ENCODE results near the gene TFIP11. TPM values are rescaled to one million over a fixed set of nuclear protein-coding genes. Genes with fewer than 3 reads are reported as not detected.

TFIP11 gene
- total RNA-seq, 1 donor from 2014 or later: 23.1 TPM

GRCh38 chr22:26522012-26522411 is 9.7 kb upstream of the TFIP11 start:
- intact Hi-C loops (cut with DNase I): no loop called here
- Histone ChIP-seq H3K27me3 (no peaks in the 10 kb centered on the region), H3K9me3 (no peaks in the 10 kb centered on the region), H3K36me3 (peaks cover 0 to 7% of the 10 kb centered on the region in 2 donors), H3K27ac (no peak overlapping the region), H3K4me1 (no peaks in the 10 kb centered on the region), H3K4me3 (no peak overlapping the region)
- DNase-seq (ENCODE audit: extremely low spot score in 2 of 2): no peak
- TF ChIP-seq CTCF (IDR thresholded peaks at IDR 0.05): no peak
- TF ChIP-seq POLR2A (IDR thresholded peaks at IDR 0.05): no peak
- TF ChIP-seq POLR2AphosphoS5 (IDR thresholded peaks at IDR 0.05; ENCODE audit: insufficient read depth in 1 of 2, low read depth in 1 of 2): no peak

- no peaks in the 10 kb centered on the region for H3K36me3 ChIP-seq
- no peaks in the 10 kb centered on the region for H3K9me3 ChIP-seq
- no peak for DNase-seq (ENCODE audit: extremely low spot score in 2 of 2)
- no peak overlapping the region for H3K4me3 ChIP-seq
- H3K4me1 ChIP-seq: peaks cover 12% of the 10 kb centered on the region
- H3K27me3 ChIP-seq: no peaks in the 10 kb centered on the region
- no peak for TF ChIP-seq POLR2AphosphoS5 (IDR thresholded peaks at IDR 0.05; ENCODE audit: insufficient read depth in 1 of 2, low read depth in 1 of 2)
- TF ChIP-seq CTCF (IDR thresholded peaks at IDR 0.05): no peak
- no peak for TF ChIP-seq POLR2A (IDR thresholded peaks at IDR 0.05)
- intact Hi-C loops (cut with DNase I): no loop called here
- H3K27ac ChIP-seq: no peak overlapping the region
These were observed 5.2 kb upstream of the TFIP11 start for GRCh38 chr22:26517429-26517828.

GRCh38 chr22:26516503-26516902 is 4.2 kb upstream of the TFIP11 start:
- DNase-seq (ENCODE audit: extremely low spot score in 2 of 2): no peak
- TF ChIP-seq POLR2AphosphoS5 (IDR thresholded peaks at IDR 0.05; ENCODE audit: insufficient read depth in 1 of 2, low read depth in 1 of 2) (no peak), POLR2A (IDR thresholded peaks at IDR 0.05) (no peak), CTCF (IDR thresholded peaks at IDR 0.05) (no peak)
- Histone ChIP-seq H3K36me3 (no peaks in the 10 kb centered on the region), H3K4me3 (no peak overlapping the region), H3K9me3 (no peaks in the 10 kb centered on the region), H3K27ac (no peak overlapping the region), H3K27me3 (no peaks in the 10 kb centered on the region), H3K4me1 (peaks cover 15% of the 10 kb centered on the region)
- intact Hi-C loops (cut with DNase I): no loop called here

GRCh38 chr22:26515931-26516330 is 3.7 kb upstream of the TFIP11 start:
- no peak for DNase-seq (ENCODE audit: extremely low spot score in 2 of 2)
- Histone ChIP-seq H3K9me3 (no peaks in the 10 kb centered on the region), H3K4me3 (no peak overlapping the region), H3K27ac (no peak overlapping the region), H3K4me1 (peaks cover 21% of the 10 kb centered on the region), H3K36me3 (no peaks in the 10 kb centered on the region), H3K27me3 (no peaks in the 10 kb centered on the region)
- intact Hi-C loops (cut with DNase I): no loop called here
- TF ChIP-seq CTCF (IDR thresholded peaks at IDR 0.05) (no peak), POLR2A (IDR thresholded peaks at IDR 0.05) (no peak), POLR2AphosphoS5 (IDR thresholded peaks at IDR 0.05; ENCODE audit: insufficient read depth in 1 of 2, low read depth in 1 of 2) (no peak)

- intact Hi-C loops (cut with DNase I): no loop called here
- peaks cover 27% of the 10 kb centered on the region for H3K4me1 ChIP-seq
These were observed 2.3 kb upstream of the TFIP11 start for GRCh38 chr22:26514419-26515161.

More at GRCh38 chr22:26514419-26515161, 2.3 kb upstream of the TFIP11 start:
- no peak overlapping the region for H3K4me3 ChIP-seq
- no peaks in the 10 kb centered on the region for H3K27me3 ChIP-seq
- no peak overlapping the region for H3K27ac ChIP-seq
- H3K9me3 ChIP-seq: no peaks in the 10 kb centered on the region
- no peak for TF ChIP-seq CTCF (IDR thresholded peaks at IDR 0.05)
- no peak for TF ChIP-seq POLR2AphosphoS5 (IDR thresholded peaks at IDR 0.05; ENCODE audit: insufficient read depth in 1 of 2, low read depth in 1 of 2)
- no peak for TF ChIP-seq POLR2A (IDR thresholded peaks at IDR 0.05)
- peaks cover 0 to 6% of the 10 kb centered on the region in 2 donors for H3K36me3 ChIP-seq
- no peak for DNase-seq (ENCODE audit: extremely low spot score in 2 of 2)

All from vagina (tissue), 2 donors.